IMR-90 (cell line): ENCODE results near the gene SMARCA5. TPM values are rescaled to one million over a fixed set of nuclear protein-coding genes. Genes with fewer than 3 reads are reported as not detected.

Source experiments
- ATAC-seq: fragments of 200-7000 bp; cut with Tn5 transposase; 2 replicates; pipeline ENCODE4 v1.9.1; 2020; ENCODE audit warnings: low read depth, mild to moderate bottlenecking, moderate library complexity
- BruUV-seq: library from RNA; stranded (reverse); fragments of 400-500 nt; replicated peaks from 2 replicates; lab custom pipeline; 2021; lab: Mats Ljungman, UMichigan
- CTCF ChIA-PET: fragments of 300-600 bp; formaldehyde crosslinking; extraction: SDS; loops from one replicate; lab custom pipeline; 2021; ENCODE audit warnings: antibody characterized with exemption; lab: Yijun Ruan, JAX
- POLR2A ChIA-PET: fragments of 300-600 bp; sonication (Branson Sonifier 250); formaldehyde crosslinking; loops from one replicate; lab custom pipeline; 2022; ENCODE audit warnings: antibody characterized with exemption; ENCODE audit not compliant: unreplicated experiment; lab: Charles Lee
- DNase-seq: peaks from one replicate; pipeline ENCODE4 v3.0.0; 2013
- H2AFZ ChIP-seq: replicated peaks from 2 replicates; pipeline ENCODE3; 2013; ENCODE audit warnings: low read length, mild to moderate bottlenecking; ENCODE audit not compliant: poor library complexity
- H2AK5ac ChIP-seq: 2 replicates; pipeline ENCODE4 v1.6.1; 2013; ENCODE audit warnings: low read depth, low read length, inconsistent platforms
- H2AK9ac ChIP-seq: replicated peaks from 2 replicates; pipeline ENCODE3; 2013; ENCODE audit warnings: mild to moderate bottlenecking, low read depth, low read length, moderate library complexity; ENCODE audit not compliant: poor library complexity
- H2BK120ac ChIP-seq: 2 replicates; pipeline ENCODE4 v1.6.1; 2013; ENCODE audit warnings: low read depth, low read length, inconsistent platforms
- H2BK15ac ChIP-seq: 3 replicates; pipeline ENCODE4 v1.6.1; 2013; ENCODE audit warnings: low read depth, low read length, inconsistent platforms
- H2BK20ac ChIP-seq: 2 replicates; pipeline ENCODE4 v1.6.1; 2013; ENCODE audit warnings: low read depth, mild to moderate bottlenecking, inconsistent platforms, low read length, moderate library complexity
- H2BK5ac ChIP-seq: 2 replicates; pipeline ENCODE4 v1.6.1; 2013; ENCODE audit warnings: mild to moderate bottlenecking, low read depth, low read length, inconsistent platforms; ENCODE audit not compliant: poor library complexity, severe bottlenecking
- H3K14ac ChIP-seq: replicated peaks from 2 replicates; pipeline ENCODE4 v1.6.1; 2013; ENCODE audit warnings: low read depth, low read length, inconsistent platforms
- H3K18ac ChIP-seq: 2 replicates; pipeline ENCODE4 v1.6.1; 2013; ENCODE audit warnings: low read depth, low read length, control low read depth
- H3K23ac ChIP-seq: 2 replicates; pipeline ENCODE4 v1.6.1; 2013; ENCODE audit warnings: low read depth, low read length, inconsistent platforms
- H3K27ac ChIP-seq: 2 replicates; pipeline ENCODE4 v1.5.1; 2013; ENCODE audit warnings: mild to moderate bottlenecking, control low read depth, low read length; ENCODE audit not compliant: insufficient read depth
- H3K27me3 ChIP-seq: 2 replicates; pipeline ENCODE4 v1.6.1; 2013; ENCODE audit warnings: low read length; ENCODE audit not compliant: control insufficient read depth, insufficient read depth
- H3K36me3 ChIP-seq: 2 replicates; pipeline ENCODE4 v1.6.1; 2013; ENCODE audit warnings: low read length, mixed read lengths; ENCODE audit not compliant: control insufficient read depth, insufficient read depth
- H3K4ac ChIP-seq: 2 replicates; pipeline ENCODE4 v1.6.1; 2013; ENCODE audit warnings: low read depth, low read length, inconsistent platforms
- H3K4me1 ChIP-seq: 2 replicates; pipeline ENCODE4 v1.6.1; 2013; ENCODE audit warnings: low read length, mixed read lengths; ENCODE audit not compliant: control insufficient read depth, insufficient read depth
- H3K4me2 ChIP-seq: 2 replicates; pipeline ENCODE4 v1.6.1; 2013; ENCODE audit warnings: low read depth, mild to moderate bottlenecking, control low read depth, low read length, moderate library complexity
- H3K4me3 ChIP-seq: 2 replicates; pipeline ENCODE4 v1.5.1; 2013; ENCODE audit warnings: low read depth, mild to moderate bottlenecking, control low read depth, low read length, moderate library complexity; ENCODE audit not compliant: insufficient read depth
- H3K56ac ChIP-seq: 2 replicates; pipeline ENCODE4 v1.6.1; 2013; ENCODE audit warnings: low read length, inconsistent platforms; ENCODE audit not compliant: insufficient read depth; ENCODE audit errors: extremely low read depth
- H3K79me1 ChIP-seq, 2 experiments: 2 replicates each; pipeline ENCODE4 v1.6.1; 2013; ENCODE audit warnings: low read length in 2 of 2, inconsistent platforms in 1 of 2, low read depth in 1 of 2
- H3K9ac ChIP-seq: 2 replicates; pipeline ENCODE4 v1.6.1; 2013; ENCODE audit warnings: low read depth, low read length, control low read depth
- H3K9me1 ChIP-seq: 2 replicates; pipeline ENCODE4 v1.6.1; 2013; ENCODE audit warnings: low read length, inconsistent platforms; ENCODE audit not compliant: insufficient read depth
- H3K9me3 ChIP-seq: 2 replicates; pipeline ENCODE4 v1.6.1; 2013; ENCODE audit warnings: low read length; ENCODE audit not compliant: control insufficient read depth, insufficient read depth
- H4K20me1 ChIP-seq: 2 replicates; pipeline ENCODE4 v1.6.1; 2013; ENCODE audit warnings: low read length, inconsistent platforms; ENCODE audit not compliant: insufficient read depth
- H4K5ac ChIP-seq: 2 replicates; pipeline ENCODE4 v1.6.1; 2013; ENCODE audit warnings: mild to moderate bottlenecking, low read depth, low read length, control low read depth
- H4K8ac ChIP-seq, 2 experiments: 2 replicates each; pipeline ENCODE4 v1.6.1; 2013; ENCODE audit warnings: low read depth in 2 of 2, low read length in 2 of 2, control low read depth in 1 of 2, inconsistent platforms in 1 of 2
- H4K91ac ChIP-seq: 2 replicates; pipeline ENCODE4 v1.6.1; 2013; ENCODE audit warnings: low read depth, low read length, inconsistent platforms; ENCODE audit not compliant: insufficient read depth
- RAD21 ChIP-seq: IDR thresholded peaks from 2 replicates; pipeline ENCODE4 v1.6.1; 2012; ENCODE audit warnings: low read length, improper control_type of control experiment
- SMC3 ChIP-seq: fragments of 150-350 bp; IDR thresholded peaks from 2 replicates; pipeline ENCODE4 v1.6.1; 2016; ENCODE audit warnings: low read depth, mild to moderate bottlenecking, antibody characterized with exemption, low read length, moderate library complexity
- WGBS, 2 experiments: methylation state at CpG; one replicate each; pipeline versions ENCODE4 v1.1.5 to v1.1.7; 2013; ENCODE audit warnings: missing lambda C conversion rate in 2 of 2; ENCODE audit not compliant: insufficient read length in 1 of 2; ENCODE audit errors: extremely low coverage in 2 of 2; 5-methylcytosine and 5-hydroxymethylcytosine counted together
- dilution Hi-C: fragments of 300-500 bp; cut with HindIII; formaldehyde crosslinking; loops from one replicate; pipeline ENCODE4 v1.14.3; 2018; ENCODE audit warnings: low sequenced_read_pairs; ENCODE audit not compliant: unreplicated experiment
- in situ Hi-C: fragments of 300-500 bp; cut with MboI; formaldehyde crosslinking; loops from 3 replicates; pipeline ENCODE4 v1.14.3; 2019; ENCODE audit warnings: low sequenced_read_pairs, inconsistent platforms, mixed read lengths
- intact Hi-C: fragments of 100-400 bp; cut with micrococcal nuclease; formaldehyde crosslinking; loops from 2 replicates; pipeline ENCODE4 v1.10.0; 2022
- polyA plus RNA-seq, 3 experiments: library from polyadenylated mRNA; depleted of rRNA; stranded (reverse); fragments of >200 nt; gene quantifications; 2 replicates each; pipeline ENCODE4 v1.2.3, GENCODE V29; 2012; ENCODE audit warnings: low replicate concordance in 1 of 3
- total RNA-seq: library from RNA; depleted of rRNA; stranded (reverse); fragments of >200 nt; gene quantifications from 2 replicates; pipeline ENCODE4 v1.2.3, GENCODE V29; 2012
- TF ChIP-seq, protein P1 (sequence below): conservative IDR thresholded peaks from 2 replicates; pipeline ENCODE4 v1.5.1; 2012; ENCODE audit warnings: mild to moderate bottlenecking, low read depth, low read length, improper control_type of control experiment

Gene SMARCA5
- total and polyA plus RNA-seq, 2 of the 4 experiments (the other 2 are of a cell fraction), result 11.5 to 14.7 TPM

DNA sequence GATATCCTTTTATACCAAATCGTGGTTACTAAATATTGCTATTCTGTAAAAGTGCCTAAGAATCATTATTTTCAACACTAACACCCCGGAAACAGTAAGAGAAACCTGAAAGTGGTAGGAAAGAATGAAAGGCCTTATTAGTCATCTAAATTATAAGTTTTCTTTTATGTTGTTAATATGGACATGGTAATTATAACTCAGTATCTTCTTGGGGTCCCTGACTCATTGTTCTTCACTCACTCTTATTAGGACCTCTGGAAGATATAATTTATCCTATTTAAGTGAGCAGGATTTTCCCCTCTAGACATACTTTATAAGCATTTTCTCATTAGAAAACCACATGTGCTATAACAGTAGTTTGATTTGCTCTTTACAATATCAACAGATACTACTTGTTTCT, 51.0 kb downstream of the SMARCA5 start:
- ChIA-PET CTCF (no interaction called here), POLR2A (no interaction called here)
- H3K9ac ChIP-seq, result no peak overlapping the region
- H2BK15ac ChIP-seq, result no peak overlapping the region
- H3K79me1 ChIP-seq, result no peaks in the 10 kb centered on the region
- H2BK120ac ChIP-seq, result no peak overlapping the region
- no peaks in the 10 kb centered on the region for H4K20me1 ChIP-seq
- H3K36me3 ChIP-seq, result no peaks in the 10 kb centered on the region
- H3K4me1 ChIP-seq, result no peaks in the 10 kb centered on the region
- H4K91ac ChIP-seq, result no peak overlapping the region
- H3K9me1 ChIP-seq, result peaks cover 4% of the 10 kb centered on the region
- no peak overlapping the region for H4K8ac ChIP-seq
- H3K56ac ChIP-seq, result no peak overlapping the region
- H3K4me2 ChIP-seq, result no peak overlapping the region
- no peaks in the 10 kb centered on the region for H3K27me3 ChIP-seq
- H2AK9ac ChIP-seq, result no peak overlapping the region
- H3K4me3 ChIP-seq, result no peak overlapping the region
- H3K23ac ChIP-seq, result no peak overlapping the region
- no peak overlapping the region for H3K27ac ChIP-seq
- H3K9me3 ChIP-seq, result no peaks in the 10 kb centered on the region
- H2AK5ac ChIP-seq, result no peak overlapping the region
- no peak overlapping the region for H2AFZ ChIP-seq
- no TSS peak for BruUV-seq
- in situ Hi-C loops, result no loop called here
- no peak overlapping the region for H3K18ac ChIP-seq
- H2BK5ac ChIP-seq, result no peak overlapping the region
- no peak overlapping the region for H3K14ac ChIP-seq
- TF ChIP-seq RAD21 (no peak), SMC3 (no peak)
- TF ChIP-seq, protein P1, sequence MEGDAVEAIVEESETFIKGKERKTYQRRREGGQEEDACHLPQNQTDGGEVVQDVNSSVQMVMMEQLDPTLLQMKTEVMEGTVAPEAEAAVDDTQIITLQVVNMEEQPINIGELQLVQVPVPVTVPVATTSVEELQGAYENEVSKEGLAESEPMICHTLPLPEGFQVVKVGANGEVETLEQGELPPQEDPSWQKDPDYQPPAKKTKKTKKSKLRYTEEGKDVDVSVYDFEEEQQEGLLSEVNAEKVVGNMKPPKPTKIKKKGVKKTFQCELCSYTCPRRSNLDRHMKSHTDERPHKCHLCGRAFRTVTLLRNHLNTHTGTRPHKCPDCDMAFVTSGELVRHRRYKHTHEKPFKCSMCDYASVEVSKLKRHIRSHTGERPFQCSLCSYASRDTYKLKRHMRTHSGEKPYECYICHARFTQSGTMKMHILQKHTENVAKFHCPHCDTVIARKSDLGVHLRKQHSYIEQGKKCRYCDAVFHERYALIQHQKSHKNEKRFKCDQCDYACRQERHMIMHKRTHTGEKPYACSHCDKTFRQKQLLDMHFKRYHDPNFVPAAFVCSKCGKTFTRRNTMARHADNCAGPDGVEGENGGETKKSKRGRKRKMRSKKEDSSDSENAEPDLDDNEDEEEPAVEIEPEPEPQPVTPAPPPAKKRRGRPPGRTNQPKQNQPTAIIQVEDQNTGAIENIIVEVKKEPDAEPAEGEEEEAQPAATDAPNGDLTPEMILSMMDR, result no peak
- H4K5ac ChIP-seq, result no peak overlapping the region
- intact Hi-C loops, result no loop called here
- no CpG with 5 or more reads among the region's 2 CpGs for WGBS, 2 experiments
- H2BK20ac ChIP-seq, result no peak overlapping the region
- DNase-seq (no peak), ATAC-seq (no peak)
- dilution Hi-C loops, result no loop called here
- H3K4ac ChIP-seq, result no peak overlapping the region
